DOHH2 (cell line): Measurements from ENCODE around the gene RNF44.
"Not testable (repeated sequence)": the region's sequence is repeated elsewhere in the genome, so short reads cannot be mapped to it uniquely, and the experiment has no call there.

ENCODE experiments used
- H3F3A ChIP-seq: fragments of 200-600 bp; sonication (generic), shearing (Covaris generic); 2 replicates; pipeline ENCODE4 v1.6.0; 2016; ENCODE audit warnings: antibody characterized with exemption, mild to moderate bottlenecking; ENCODE audit not compliant: control insufficient read depth, insufficient read depth
- H3K27ac ChIP-seq: fragments of 200-600 bp; sonication (generic); 2 replicates; pipeline ENCODE4 v1.5.1; 2014; ENCODE audit warnings: low read depth, mild to moderate bottlenecking, low read length, moderate library complexity
- H3K27me3 ChIP-seq: fragments of 200-600 bp; sonication (generic); 2 replicates; pipeline ENCODE4 v1.6.1; 2014; ENCODE audit warnings: mild to moderate bottlenecking, low read length, mixed read lengths; ENCODE audit not compliant: control insufficient read depth
- H3K36me3 ChIP-seq: fragments of 200-600 bp; sonication (generic); 2 replicates; pipeline ENCODE4 v1.6.1; 2014; ENCODE audit warnings: mild to moderate bottlenecking, low read length, moderate library complexity, mixed read lengths; ENCODE audit not compliant: control insufficient read depth
- H3K4me1 ChIP-seq: fragments of 200-600 bp; sonication (generic); 2 replicates; pipeline ENCODE4 v1.6.1; 2014; ENCODE audit warnings: mild to moderate bottlenecking, low read length, mixed read lengths; ENCODE audit not compliant: control insufficient read depth
- H3K4me2 ChIP-seq: fragments of 200-600 bp; sonication (generic); 2 replicates; pipeline ENCODE4 v1.6.0; 2014; ENCODE audit warnings: mild to moderate bottlenecking, low read length, moderate library complexity
- H3K4me3 ChIP-seq: fragments of 200-600 bp; sonication (generic); 2 replicates; pipeline ENCODE4 v1.5.1; 2014; ENCODE audit warnings: mild to moderate bottlenecking, low read length, mixed read lengths
- H3K79me2 ChIP-seq: fragments of 200-600 bp; sonication (generic); 2 replicates; pipeline ENCODE4 v1.6.1; 2014; ENCODE audit warnings: mild to moderate bottlenecking, low read length, mixed read lengths; ENCODE audit not compliant: control insufficient read depth
- H3K9me2 ChIP-seq: fragments of 200-600 bp; sonication (generic); replicated peaks from 2 replicates; pipeline ENCODE4 v1.6.1; 2014; ENCODE audit warnings: mild to moderate bottlenecking, low read length, mixed read lengths; ENCODE audit not compliant: control insufficient read depth
- H3K9me3 ChIP-seq: fragments of 200-600 bp; sonication (generic); 2 replicates; pipeline ENCODE4 v1.6.1; 2014; ENCODE audit warnings: antibody characterized with exemption, low read length, mixed read lengths; ENCODE audit not compliant: control insufficient read depth, insufficient read depth
- H4K20me1 ChIP-seq: fragments of 200-600 bp; sonication (generic); 2 replicates; pipeline ENCODE4 v1.6.0; 2014; ENCODE audit warnings: low read depth, mild to moderate bottlenecking, antibody characterized with exemption, low read length, moderate library complexity; ENCODE audit not compliant: control insufficient read depth, insufficient read depth
- CTCF ChIP-seq: fragments of 200-600 bp; sonication (generic); IDR thresholded peaks from one replicate; pipeline ENCODE4 v1.5.1; 2014; ENCODE audit warnings: antibody characterized with exemption, mild to moderate bottlenecking, low read depth, low read length; ENCODE audit not compliant: poor library complexity, severe bottlenecking
- EZH2phosphoT487 ChIP-seq: fragments of 200-600 bp; sonication (generic); IDR thresholded peaks from 2 replicates; pipeline ENCODE4 v1.6.1; 2017; ENCODE audit warnings: borderline replicate concordance, mild to moderate bottlenecking, antibody characterized with exemption, low read length, moderate library complexity, mixed read lengths

The RNF44 gene

DNA sequence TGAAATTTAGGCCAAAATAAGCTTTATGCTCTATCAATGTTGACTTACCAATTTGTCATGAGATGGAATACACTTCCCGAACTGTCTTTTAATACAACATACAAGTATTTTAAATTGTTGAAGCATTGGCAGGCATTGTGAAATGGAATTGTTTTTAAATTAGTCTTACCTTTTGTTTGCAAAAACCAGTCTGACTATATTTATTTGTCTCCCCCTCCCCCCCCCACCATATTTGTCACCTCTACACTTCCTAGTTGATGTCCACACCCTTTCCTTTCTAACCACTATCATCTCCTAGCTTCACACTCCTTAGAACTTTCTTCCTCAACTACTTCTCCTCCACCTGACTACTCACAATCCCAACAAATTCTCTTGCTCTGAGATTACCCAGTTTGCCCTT, 48.1 kb downstream of the RNF44 start:
- TF ChIP-seq EZH2phosphoT487 (no peak), CTCF (no peak)
- Histone ChIP-seq H3K9me3 (no peaks in the 10 kb centered on the region), H3K9me2 (no peaks in the 10 kb centered on the region), H3K4me1 (no peaks in the 10 kb centered on the region), H3F3A (peaks cover 2% of the 10 kb centered on the region; the same call in 1 of the 2 replicates), H3K4me2 (no peak overlapping the region), H3K27me3 (no peaks in the 10 kb centered on the region), H3K27ac (no peak overlapping the region), H4K20me1 (no peaks in the 10 kb centered on the region), H3K79me2 (peaks cover 5% of the 10 kb centered on the region; the same call in 1 of the 2 replicates), H3K36me3 (peaks cover 79% of the 10 kb centered on the region), H3K4me3 (no peak overlapping the region)

GRCh38 chr5:176487160-176487559, 50.0 kb downstream of the RNF44 start:
- H3K27me3 ChIP-seq, H4K20me1 ChIP-seq, H3F3A ChIP-seq, H3K9me2 ChIP-seq, H3K79me2 ChIP-seq, H3K27ac ChIP-seq, H3K4me1 ChIP-seq, H3K4me2 ChIP-seq, H3K9me3 ChIP-seq, H3K4me3 ChIP-seq: not testable (repeated sequence)
- H3K36me3 ChIP-seq, result peaks cover 71% of the 10 kb centered on the region

DNA sequence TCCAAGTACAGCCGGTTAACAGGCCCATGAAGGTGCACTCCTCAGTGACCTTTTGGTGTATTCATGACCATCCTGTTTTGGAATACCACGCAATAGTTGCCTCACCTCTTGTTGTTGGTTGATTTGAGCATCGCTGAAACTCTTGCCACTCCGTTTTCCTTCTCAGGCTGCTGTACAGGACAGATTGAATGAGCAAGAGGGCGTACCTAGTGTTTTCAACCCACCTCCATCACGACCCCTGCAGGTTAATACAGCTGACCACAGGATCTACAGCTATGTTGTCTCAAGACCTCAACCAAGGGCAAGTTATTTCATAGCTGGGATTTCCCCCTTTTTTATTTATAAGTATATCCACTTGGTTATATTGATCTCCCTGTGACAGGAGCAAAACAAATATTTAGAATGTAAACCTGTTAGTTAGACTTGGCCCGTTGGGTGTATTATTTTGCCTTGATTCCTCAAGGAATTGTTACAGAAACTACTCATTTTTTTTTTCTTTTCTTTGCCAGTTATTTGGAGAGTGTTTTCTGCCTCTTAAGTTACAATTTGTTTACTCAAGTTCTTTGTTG, 50.9 kb downstream of the RNF44 start:
- Histone ChIP-seq H3K79me2 (peaks cover 5% of the 10 kb centered on the region; the same call in 1 of the 2 replicates), H3K36me3 (peaks cover 69% of the 10 kb centered on the region)

More for the DNA sequence above, 50.9 kb downstream of the RNF44 start:
- Histone ChIP-seq H4K20me1 (no peaks in the 10 kb centered on the region), H3K9me3 (no peaks in the 10 kb centered on the region), H3K27ac (no peak overlapping the region), H3K4me3 (no peak overlapping the region), H3K4me1 (no peaks in the 10 kb centered on the region), H3K4me2 (no peak overlapping the region), H3F3A (peaks cover 3% of the 10 kb centered on the region; the same call in 1 of the 2 replicates), H3K27me3 (no peaks in the 10 kb centered on the region), H3K9me2 (no peaks in the 10 kb centered on the region)
- no peak for TF ChIP-seq EZH2phosphoT487
- no peak for TF ChIP-seq CTCF
